Loucy (cell line): ENCODE results near the gene COL10A1.

Experiments
- H2AFZ ChIP-seq: fragments of 200-600 bp; sonication (generic); 2 replicates; pipeline ENCODE4 v1.6.0; 2016; ENCODE audit warnings: antibody characterized with exemption, mild to moderate bottlenecking, low read length, moderate library complexity
- H3F3A ChIP-seq: fragments of 200-600 bp; 2 replicates; pipeline ENCODE4 v1.6.0; 2016; ENCODE audit warnings: antibody characterized with exemption, low read depth, mild to moderate bottlenecking
- H3K27me3 ChIP-seq: fragments of 200-600 bp; sonication (generic); 2 replicates; pipeline ENCODE4 v1.6.1; 2014; ENCODE audit warnings: low read length, mild to moderate bottlenecking; ENCODE audit not compliant: insufficient read depth, poor library complexity, severe bottlenecking
- H3K36me3 ChIP-seq: fragments of 200-600 bp; sonication (generic); 2 replicates; pipeline ENCODE4 v1.6.1; 2016; ENCODE audit warnings: low read length; ENCODE audit not compliant: insufficient read depth
- H3K4me1 ChIP-seq: fragments of 200-600 bp; sonication (generic); 2 replicates; pipeline ENCODE4 v1.5.1; 2014; ENCODE audit warnings: low read length, mild to moderate bottlenecking; ENCODE audit not compliant: insufficient read depth, poor library complexity, severe bottlenecking
- H3K4me2 ChIP-seq: fragments of 200-600 bp; sonication (generic); 2 replicates; pipeline ENCODE4 v1.6.0; 2014; ENCODE audit warnings: antibody characterized with exemption, low read length, low read depth, mild to moderate bottlenecking; ENCODE audit not compliant: poor library complexity, severe bottlenecking
- H3K4me3 ChIP-seq: fragments of 200-600 bp; sonication (generic); 2 replicates; pipeline ENCODE4 v1.5.1; 2014; ENCODE audit warnings: low read length, mild to moderate bottlenecking, mixed read lengths; ENCODE audit not compliant: poor library complexity, severe bottlenecking
- H3K79me2 ChIP-seq: fragments of 200-600 bp; sonication (generic); 2 replicates; pipeline ENCODE4 v1.6.1; 2014; ENCODE audit warnings: low read length; ENCODE audit not compliant: insufficient read depth
- H3K9ac ChIP-seq: fragments of 200-600 bp; sonication (generic); 2 replicates; pipeline ENCODE4 v1.6.0; 2014; ENCODE audit warnings: mild to moderate bottlenecking, low read depth, low read length, moderate library complexity; ENCODE audit not compliant: poor library complexity, severe bottlenecking
- H3K9me2 ChIP-seq: fragments of 200-600 bp; sonication (generic); replicated peaks from 2 replicates; pipeline ENCODE4 v1.6.1; 2016; ENCODE audit warnings: low read depth, low read length, mixed read lengths
- H3K9me3 ChIP-seq: fragments of 200-600 bp; sonication (generic); 2 replicates; pipeline ENCODE4 v1.6.1; 2014; ENCODE audit warnings: mild to moderate bottlenecking, antibody characterized with exemption, low read length, low read depth; ENCODE audit not compliant: insufficient read depth
- H4K20me1 ChIP-seq: fragments of 200-600 bp; sonication (generic); 2 replicates; pipeline ENCODE4 v1.6.0; 2014; ENCODE audit warnings: antibody characterized with exemption, low read length, mild to moderate bottlenecking; ENCODE audit not compliant: insufficient read depth, poor library complexity, severe bottlenecking
- EZH2phosphoT487 ChIP-seq: fragments of 200-600 bp; IDR thresholded peaks from 2 replicates; pipeline ENCODE4 v1.6.1; 2018; ENCODE audit warnings: antibody characterized with exemption, mild to moderate bottlenecking, moderate library complexity, borderline replicate concordance
- TF ChIP-seq, protein P1 (sequence below): fragments of 200-600 bp; sonication (generic); conservative IDR thresholded peaks from 2 replicates; pipeline ENCODE4 v1.5.1; 2014; ENCODE audit warnings: mild to moderate bottlenecking, antibody characterized with exemption, low read length

The COL10A1 gene

DNA sequence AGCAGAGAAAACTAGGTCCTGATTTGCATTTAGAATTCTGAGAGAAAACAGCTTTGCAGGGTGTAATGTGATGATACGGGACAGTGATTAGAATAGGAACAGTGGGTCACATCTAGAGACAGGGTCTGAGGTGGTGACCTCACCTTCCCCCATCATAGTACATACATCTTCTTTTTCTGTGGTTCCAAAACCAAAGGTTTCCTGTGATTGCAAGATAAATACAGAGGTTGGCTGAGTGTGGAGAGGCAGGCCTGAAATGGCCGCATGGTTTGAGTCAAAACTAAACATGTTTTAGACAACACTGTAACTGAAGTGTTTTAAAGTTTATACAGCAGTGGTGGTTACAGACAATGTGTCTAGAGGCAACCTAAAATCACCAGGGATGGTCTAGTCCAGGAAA is 35.7 kb downstream of the COL10A1 start:
- TF ChIP-seq, protein P1, sequence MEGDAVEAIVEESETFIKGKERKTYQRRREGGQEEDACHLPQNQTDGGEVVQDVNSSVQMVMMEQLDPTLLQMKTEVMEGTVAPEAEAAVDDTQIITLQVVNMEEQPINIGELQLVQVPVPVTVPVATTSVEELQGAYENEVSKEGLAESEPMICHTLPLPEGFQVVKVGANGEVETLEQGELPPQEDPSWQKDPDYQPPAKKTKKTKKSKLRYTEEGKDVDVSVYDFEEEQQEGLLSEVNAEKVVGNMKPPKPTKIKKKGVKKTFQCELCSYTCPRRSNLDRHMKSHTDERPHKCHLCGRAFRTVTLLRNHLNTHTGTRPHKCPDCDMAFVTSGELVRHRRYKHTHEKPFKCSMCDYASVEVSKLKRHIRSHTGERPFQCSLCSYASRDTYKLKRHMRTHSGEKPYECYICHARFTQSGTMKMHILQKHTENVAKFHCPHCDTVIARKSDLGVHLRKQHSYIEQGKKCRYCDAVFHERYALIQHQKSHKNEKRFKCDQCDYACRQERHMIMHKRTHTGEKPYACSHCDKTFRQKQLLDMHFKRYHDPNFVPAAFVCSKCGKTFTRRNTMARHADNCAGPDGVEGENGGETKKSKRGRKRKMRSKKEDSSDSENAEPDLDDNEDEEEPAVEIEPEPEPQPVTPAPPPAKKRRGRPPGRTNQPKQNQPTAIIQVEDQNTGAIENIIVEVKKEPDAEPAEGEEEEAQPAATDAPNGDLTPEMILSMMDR, result no peak
- TF ChIP-seq EZH2phosphoT487, result no peak
- no peaks in the 10 kb centered on the region for H3K9me2 ChIP-seq

DNA sequence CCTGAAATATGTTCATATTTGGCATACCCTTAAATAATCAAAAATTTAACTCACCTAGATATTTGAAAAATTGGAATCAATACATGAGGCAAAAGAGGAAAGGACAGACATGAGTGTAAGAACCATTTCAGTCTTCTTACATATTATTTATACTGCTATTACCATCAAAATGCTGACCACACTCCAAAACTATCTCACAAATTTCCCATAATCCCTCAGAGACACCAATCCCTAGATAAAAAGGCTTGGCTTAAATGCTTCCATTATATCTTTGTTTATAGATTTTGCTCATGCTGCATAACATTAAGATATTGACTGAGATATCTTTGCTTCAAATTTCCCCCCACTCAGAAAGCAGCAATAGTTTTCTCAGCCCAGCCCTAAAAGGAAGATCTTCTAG is 37.0 kb downstream of the COL10A1 start:
- H3F3A ChIP-seq, result no peaks in the 10 kb centered on the region
- H3K9ac ChIP-seq, result no peak overlapping the region
- H4K20me1 ChIP-seq, result no peaks in the 10 kb centered on the region
- no peaks in the 10 kb centered on the region; the same call in 1 of the 2 replicates for H3K9me2 ChIP-seq
- H3K79me2 ChIP-seq, result no peaks in the 10 kb centered on the region
- no peak for TF ChIP-seq EZH2phosphoT487
- TF ChIP-seq, protein P1, result no peak
- no peak overlapping the region for H2AFZ ChIP-seq
- no peak overlapping the region for H3K4me3 ChIP-seq
- no peak overlapping the region for H3K4me2 ChIP-seq
- H3K4me1 ChIP-seq, result no peaks in the 10 kb centered on the region
- no peaks in the 10 kb centered on the region for H3K9me3 ChIP-seq
- no peaks in the 10 kb centered on the region for H3K36me3 ChIP-seq
- no peaks in the 10 kb centered on the region for H3K27me3 ChIP-seq

More for the DNA sequence above, 35.7 kb downstream of the COL10A1 start:
- Histone ChIP-seq H3K4me2 (no peak overlapping the region), H4K20me1 (no peaks in the 10 kb centered on the region), H3K79me2 (no peaks in the 10 kb centered on the region), H3K9me3 (no peaks in the 10 kb centered on the region), H2AFZ (no peak overlapping the region), H3K36me3 (no peaks in the 10 kb centered on the region), H3K9ac (no peak overlapping the region), H3K4me1 (no peaks in the 10 kb centered on the region), H3F3A (no peaks in the 10 kb centered on the region), H3K27me3 (no peaks in the 10 kb centered on the region), H3K4me3 (no peak overlapping the region)

DNA sequence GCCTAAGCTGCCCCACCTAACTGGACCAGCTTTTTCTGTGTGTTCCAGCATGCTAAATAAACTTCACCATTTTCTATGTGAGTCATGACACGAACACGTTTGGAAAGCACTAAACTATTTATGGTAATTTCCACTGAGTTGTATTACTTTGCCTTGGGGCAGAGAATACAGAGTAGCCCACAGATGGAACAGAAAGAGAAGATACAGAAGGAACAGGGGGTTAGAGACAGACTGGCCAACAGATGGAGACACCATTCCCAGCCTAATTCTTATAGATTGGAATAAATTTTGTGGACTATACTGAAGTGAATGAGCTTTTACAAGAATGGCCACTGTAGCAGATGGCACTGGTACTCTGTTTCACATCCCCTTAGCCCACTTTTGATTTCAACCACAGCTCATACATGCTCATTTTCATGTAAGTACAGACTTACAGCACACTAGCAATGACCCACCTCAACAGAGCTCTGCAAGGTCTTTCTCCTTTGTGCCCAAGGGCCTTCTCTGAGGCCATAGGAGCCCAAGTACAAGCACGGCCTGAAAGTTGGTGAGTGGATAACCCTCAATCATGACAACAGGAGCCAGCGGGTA is 38.4 kb downstream of the COL10A1 start:
- H3K4me1 ChIP-seq, result no peaks in the 10 kb centered on the region
- H3K9ac ChIP-seq, result no peak overlapping the region
- H3K9me3 ChIP-seq, result no peaks in the 10 kb centered on the region
- no peak overlapping the region for H3K4me3 ChIP-seq
- H3K79me2 ChIP-seq, result no peaks in the 10 kb centered on the region
- no peaks in the 10 kb centered on the region for H3K36me3 ChIP-seq
- no peaks in the 10 kb centered on the region for H3F3A ChIP-seq
- no peaks in the 10 kb centered on the region; the same call in 1 of the 2 replicates for H3K9me2 ChIP-seq
- H4K20me1 ChIP-seq, result no peaks in the 10 kb centered on the region
- no peak overlapping the region for H3K4me2 ChIP-seq
- TF ChIP-seq EZH2phosphoT487, result no peak
- TF ChIP-seq, protein P1, result no peak
- H3K27me3 ChIP-seq, result no peaks in the 10 kb centered on the region
- H2AFZ ChIP-seq, result no peak overlapping the region
